NCI-H526 treated with DMSO at 0.1 percent for 48 hours (cell line): Measurements from ENCODE around the gene TLX1.

ENCODE experiments used
- DNase-seq: peaks from one replicate; lab custom pipeline; 2025; lab: John Stamatoyannopoulos, UW

The TLX1 gene

GRCh38 chr10:101112799-101113594, 18.1 kb upstream of the TLX1 start:
- no peak for DNase-seq

- DNase-seq, result no peak
Measured at GRCh38 chr10:101113890-101114403, 17.2 kb upstream of the TLX1 start.

GRCh38 chr10:101114646-101115045, 16.5 kb upstream of the TLX1 start:
- no peak for DNase-seq

- DNase-seq, result no peak
Measured at GRCh38 chr10:101116754-101117153, 14.3 kb upstream of the TLX1 start.

GRCh38 chr10:101118031-101118430, 13.1 kb upstream of the TLX1 start:
- no peak for DNase-seq

GRCh38 chr10:101120520-101120883, 10.6 kb upstream of the TLX1 start:
- no peak for DNase-seq

GRCh38 chr10:101120884-101121653, 10.0 kb upstream of the TLX1 start:
- no peak for DNase-seq

- no peak for DNase-seq
Measured at GRCh38 chr10:101121654-101122031, 9.5 kb upstream of the TLX1 start.

GRCh38 chr10:101122270-101123084, 8.6 kb upstream of the TLX1 start:
- no peak for DNase-seq

GRCh38 chr10:101123085-101123814, 7.8 kb upstream of the TLX1 start:
- DNase-seq, result peak; percentile 19

GRCh38 chr10:101123815-101124617, 7.1 kb upstream of the TLX1 start:
- no peak for DNase-seq

GRCh38 chr10:101124933-101125332, 6.2 kb upstream of the TLX1 start:
- no peak for DNase-seq

- no peak for DNase-seq
Measured at GRCh38 chr10:101126684-101127628, 4.1 kb upstream of the TLX1 start.

GRCh38 chr10:101130141-101130540, 959 bp upstream of the TLX1 start:
- DNase-seq, result no peak

GRCh38 chr10:101131962-101132635, 999 bp downstream of the TLX1 start:
- no peak for DNase-seq

- peak; percentile 10 for DNase-seq
Measured at GRCh38 chr10:101132636-101133473, 1.8 kb downstream of the TLX1 start.

- peak; percentile 28 for DNase-seq
Measured at GRCh38 chr10:101133489-101134298, 2.6 kb downstream of the TLX1 start.
